Ishikawa (cell line): ENCODE results near the gene POLR3K.

Source experiments
- CEBPB ChIP-seq: IDR thresholded peaks from 2 replicates; pipeline ENCODE4 v1.6.1; 2012
- EGR1 ChIP-seq: IDR thresholded peaks from 2 replicates; pipeline ENCODE4 v1.6.1; 2012

DNA sequence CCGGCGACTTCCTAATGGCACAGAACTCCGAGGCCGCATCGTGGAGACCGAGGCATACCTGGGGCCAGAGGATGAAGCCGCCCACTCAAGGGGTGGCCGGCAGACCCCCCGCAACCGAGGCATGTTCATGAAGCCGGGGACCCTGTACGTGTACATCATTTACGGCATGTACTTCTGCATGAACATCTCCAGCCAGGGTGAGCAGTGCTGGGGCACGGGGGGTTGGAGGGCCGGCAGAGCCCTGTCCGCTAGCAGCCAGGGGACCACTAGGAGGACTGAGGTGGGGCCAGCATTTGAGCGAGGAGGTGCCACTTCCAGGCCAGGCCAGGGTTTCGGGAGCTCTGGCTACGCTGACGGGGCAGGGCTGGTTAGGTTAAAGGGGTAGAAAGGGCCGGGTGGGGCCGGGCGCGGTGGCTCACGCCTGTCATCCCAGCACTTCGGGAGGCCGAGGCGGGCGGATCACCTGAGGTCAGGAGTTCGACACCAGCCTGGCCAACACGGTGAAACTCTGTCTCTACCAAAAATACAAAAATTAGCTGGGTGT is 29.7 kb upstream of the POLR3K start:
- TF ChIP-seq CEBPB: no peak
- no peak for TF ChIP-seq EGR1
